Activated CD4-positive, alpha-beta T cell treated with anti-CD3 and anti-CD28 coated beads, Interleukin-10, Interleukin-2, amounts not matched to agents 100 ng/mL and 50 ng/mL, durations not matched to agents 16 hours and 8 hours (primary cell): Measurements from ENCODE around the gene MSANTD1.

ENCODE experiments used
- DNase-seq: peaks from one replicate; pipeline ENCODE4 v3.0.0-alpha.2; 2020

Gene MSANTD1

DNA sequence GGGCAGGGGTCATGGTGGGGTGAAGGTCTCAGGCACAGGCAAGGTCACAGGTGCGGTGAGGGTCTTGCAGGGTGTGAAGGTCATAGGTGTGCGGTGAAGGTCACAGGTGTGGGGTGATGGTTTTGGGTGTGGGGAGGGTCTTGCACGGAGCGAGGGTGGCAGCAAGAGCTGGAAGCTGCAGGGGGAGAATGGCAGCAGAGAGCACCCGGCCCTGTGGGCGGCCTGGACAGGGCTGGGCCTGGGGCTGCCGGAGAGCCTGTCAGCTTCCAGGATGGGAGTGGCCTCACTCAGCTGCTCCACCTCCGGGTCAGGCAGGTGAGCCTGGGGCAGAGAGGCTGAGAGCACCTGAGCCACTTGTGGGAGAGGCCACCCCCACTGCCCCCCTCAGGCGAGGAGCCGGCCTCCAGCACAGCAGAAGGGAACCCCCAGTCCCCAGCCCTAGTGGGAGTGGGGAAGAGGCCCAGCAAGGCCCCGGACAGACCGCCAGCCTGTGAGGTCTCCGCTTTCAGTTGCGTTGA lies 1.5 kb downstream of the MSANTD1 start:
- DNase-seq: no peak

DNA sequence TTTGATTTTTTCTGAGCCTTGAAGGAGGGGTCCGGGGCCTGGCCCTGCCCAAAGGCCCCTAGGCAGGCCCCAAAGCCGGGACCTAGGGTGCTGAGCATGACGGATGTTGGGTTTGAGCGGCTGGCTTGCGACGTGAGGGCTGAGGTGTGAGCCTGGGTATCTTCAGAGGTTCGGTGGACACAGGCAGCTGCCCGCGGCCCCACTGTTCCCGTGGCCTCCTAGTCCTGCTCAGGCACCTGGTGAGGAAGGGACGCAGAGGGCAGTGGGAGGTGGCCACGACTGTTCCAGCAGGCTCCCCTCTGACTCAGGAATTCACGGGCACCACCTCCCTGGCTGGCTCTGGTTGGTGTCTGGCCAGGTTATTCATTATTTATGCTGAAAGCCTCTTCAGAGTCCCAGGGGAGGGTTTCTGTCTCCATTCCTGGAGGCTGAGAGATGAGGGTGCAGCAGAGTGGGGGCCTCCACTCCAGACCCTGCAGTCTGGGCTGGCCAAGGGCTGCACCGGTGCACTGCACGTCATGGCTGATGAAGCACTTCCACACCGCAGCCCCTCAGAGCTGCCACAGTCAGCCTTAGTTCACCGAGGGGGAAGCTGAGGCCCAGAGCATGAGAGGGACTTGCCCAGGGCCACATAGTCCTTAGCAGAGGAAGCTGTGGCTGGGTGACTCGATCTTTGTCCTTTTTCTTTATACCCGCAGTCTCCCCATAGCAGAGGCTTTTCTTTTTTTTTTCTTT lies 2.2 kb downstream of the MSANTD1 start:
- no peak for DNase-seq

GRCh38 chr4:3251691-3252479 lies 2.9 kb downstream of the MSANTD1 start:
- DNase-seq: no peak

DNA sequence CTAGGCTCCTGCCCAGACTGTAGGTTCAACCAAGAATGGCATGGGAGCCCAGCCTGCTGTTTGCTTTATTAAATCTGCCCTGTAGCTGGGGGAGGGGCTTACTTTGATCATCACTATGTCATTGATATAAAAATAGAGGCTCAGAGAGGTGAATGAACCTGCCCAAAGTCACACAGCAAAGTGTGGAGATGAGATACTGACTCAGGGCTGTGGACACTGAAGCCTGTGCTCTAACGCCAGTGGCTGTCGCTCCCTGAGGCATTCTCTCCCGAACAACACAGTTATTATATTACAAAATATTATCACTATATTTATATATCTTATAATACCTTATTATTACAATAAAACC lies 3.5 kb downstream of the MSANTD1 start:
- no peak for DNase-seq

- no peak for DNase-seq
These were observed 4.1 kb downstream of the MSANTD1 start for GRCh38 chr4:3252831-3253641.

DNA sequence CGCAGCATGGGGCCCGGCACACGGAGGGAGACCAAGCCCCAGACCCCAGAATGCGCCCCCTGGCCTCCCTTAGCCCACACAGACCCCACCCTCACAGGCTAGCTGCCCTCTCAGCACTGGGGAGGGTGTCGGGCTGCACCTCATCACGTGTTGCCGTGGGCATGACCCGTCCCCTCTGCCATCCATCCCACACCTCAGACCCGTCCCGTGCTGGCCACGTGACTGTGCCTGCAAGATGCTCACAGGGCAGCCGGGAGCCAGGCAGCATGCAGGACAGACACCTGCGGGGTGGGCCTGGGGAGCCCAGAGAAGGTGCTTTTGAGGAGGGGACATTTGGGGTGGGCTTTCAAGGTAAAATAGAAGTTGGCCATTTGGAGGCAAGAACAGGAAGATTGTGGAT lies 4.8 kb downstream of the MSANTD1 start:
- no peak for DNase-seq

DNA sequence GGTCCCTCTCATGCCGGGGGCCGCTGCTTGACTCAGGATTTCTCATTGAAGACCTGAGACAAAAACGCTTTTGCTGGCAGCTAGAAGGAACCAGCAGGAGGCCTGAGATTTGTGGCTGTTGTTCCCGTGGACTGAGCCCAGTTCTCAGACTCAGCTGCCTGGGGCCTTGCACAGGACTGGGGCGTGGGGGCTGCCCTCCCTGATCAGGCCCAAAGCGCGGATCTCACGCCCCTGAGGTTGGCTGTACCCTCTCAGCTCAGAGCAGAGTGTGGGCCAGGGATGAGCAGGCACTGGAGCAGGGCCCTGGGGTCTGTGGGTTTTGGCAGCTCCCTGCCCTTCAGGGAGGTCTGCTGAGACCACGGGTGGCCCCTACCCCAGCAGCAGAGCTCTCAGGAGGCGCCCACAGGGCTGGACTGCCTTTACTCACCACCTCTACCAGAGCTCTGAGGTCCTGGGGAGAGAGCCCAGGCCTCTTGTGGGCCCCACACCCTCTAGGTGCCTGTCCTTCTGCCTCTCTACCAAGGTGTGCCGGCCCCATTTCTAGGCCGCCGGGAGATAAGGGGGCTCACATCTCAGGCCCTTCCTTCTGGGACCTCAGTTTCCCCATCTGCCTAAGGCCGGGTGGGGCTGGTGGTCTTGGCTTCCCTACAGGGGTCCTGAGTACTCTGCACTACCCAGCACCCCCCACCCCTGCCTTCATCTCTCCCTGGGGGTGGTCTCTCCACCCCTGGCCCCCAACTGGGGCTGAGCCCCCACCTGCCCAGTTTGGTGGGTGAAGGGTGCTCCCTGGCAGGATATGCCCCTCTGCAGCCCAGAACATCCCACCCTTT lies 5.6 kb downstream of the MSANTD1 start:
- no peak for DNase-seq

- no peak for DNase-seq
These were observed 6.7 kb downstream of the MSANTD1 start for GRCh38 chr4:3255611-3256186.

DNA sequence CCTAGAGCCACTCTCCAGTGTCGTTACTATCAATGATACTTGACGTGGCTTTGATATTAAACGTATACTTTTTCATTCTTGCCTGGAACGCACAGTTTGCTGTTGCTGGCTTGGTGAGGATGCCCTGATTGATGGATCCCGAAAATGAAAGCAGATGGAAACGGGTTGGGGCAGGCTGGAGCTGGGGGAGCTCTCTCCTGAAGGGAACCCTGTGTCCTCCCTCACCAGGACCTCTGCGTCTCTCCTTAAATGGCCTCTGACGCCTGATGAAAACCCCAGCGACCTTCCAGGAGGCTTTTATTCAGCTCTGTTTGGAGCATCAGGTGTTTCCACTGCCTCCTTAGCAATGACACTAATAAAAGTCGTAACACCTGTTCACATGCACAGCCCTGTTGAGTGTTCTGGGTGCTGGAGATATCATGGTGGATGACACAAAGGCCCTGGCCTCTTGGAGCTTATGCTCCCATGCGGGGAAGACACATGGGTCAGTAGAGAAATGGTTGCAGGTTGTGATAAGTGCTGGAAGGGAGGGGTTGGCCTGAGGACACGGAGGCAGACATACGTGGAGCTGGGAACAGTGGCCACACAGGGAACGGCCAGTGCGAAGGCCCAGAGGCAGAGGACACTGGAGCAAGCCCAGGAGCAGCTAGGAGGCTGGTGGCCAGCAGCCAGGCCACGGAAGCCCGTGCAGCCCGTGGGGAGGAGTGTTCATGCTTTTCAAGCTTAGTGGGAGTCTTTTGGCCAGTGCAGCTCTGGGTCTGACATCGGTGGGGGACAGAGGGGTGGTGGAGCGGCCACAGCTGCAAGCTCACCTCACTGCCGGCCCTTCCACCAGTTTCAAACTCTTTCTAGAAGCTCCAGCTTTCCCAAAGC lies 7.5 kb downstream of the MSANTD1 start:
- DNase-seq: no peak

DNA sequence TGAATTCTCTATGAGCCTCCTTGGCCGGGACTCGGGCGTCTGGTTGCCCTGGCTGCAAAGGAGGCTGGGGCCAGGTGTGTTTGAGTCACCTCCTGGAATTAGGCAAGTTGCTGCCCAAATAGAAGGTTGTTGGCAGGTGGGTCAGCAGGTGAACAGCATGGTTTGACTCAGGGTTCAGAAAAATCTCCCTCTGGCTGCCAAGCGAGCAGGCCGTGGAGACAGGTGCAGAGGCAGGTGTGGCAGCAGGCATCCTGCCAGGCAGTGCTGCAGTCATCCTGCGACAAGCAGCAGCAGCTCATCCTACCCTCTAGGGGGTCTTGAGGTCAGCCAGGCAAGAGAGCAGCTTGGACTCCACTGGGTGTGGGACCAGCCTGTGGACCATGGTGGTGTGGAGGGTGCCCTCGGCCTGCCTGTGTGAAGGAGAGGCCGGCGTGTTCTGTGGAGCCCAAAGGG lies 8.2 kb downstream of the MSANTD1 start:
- no peak for DNase-seq

DNA sequence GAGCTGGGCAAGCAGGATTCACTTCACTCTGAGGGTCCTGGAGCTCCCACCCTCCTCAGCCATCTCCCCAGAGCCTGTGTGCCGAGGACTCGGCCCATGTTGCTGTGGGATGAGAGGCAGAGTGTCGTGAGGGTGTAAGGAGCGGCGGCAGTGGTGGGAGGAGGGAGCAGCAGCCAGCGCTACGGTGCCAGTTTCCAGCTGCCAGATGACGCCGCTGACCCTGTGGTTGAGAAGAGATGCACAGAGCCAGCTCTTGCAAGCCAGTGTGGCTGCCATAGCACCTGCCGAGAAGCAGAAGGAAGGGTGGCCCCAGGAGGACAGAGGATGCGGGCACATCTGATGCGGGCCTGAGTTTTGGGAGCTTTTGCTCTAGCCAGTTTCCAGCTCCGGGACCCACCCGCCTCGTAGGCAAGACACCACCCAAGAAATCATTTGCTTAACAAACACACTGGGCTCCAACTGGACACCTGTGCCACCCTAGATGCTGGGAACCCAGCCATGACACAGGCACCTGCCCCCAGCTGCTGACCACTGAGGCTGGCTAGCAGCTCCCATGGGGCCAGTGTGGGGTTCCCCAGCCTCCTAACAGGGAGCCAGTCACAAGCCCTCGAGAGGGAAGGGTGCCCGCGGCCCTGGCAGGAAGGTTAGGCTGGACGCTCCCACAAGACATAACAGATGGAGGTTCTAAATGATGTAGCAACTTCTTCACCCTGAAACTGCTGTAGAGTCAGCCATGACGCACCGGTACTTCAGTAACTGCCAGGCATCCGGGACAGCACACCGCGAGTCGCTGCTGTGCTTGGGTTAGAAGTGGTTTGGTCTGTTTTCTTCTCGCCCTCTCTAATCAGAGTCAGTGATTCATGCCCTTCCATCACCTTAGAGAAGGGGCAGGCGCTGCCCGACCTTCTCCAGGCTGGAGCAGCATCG lies 8.9 kb downstream of the MSANTD1 start:
- no peak for DNase-seq

- DNase-seq: no peak
These were observed 12.7 kb downstream of the MSANTD1 start for GRCh38 chr4:3261411-3262207.

- DNase-seq: no peak
These were observed 13.5 kb downstream of the MSANTD1 start for GRCh38 chr4:3262208-3263052.

DNA sequence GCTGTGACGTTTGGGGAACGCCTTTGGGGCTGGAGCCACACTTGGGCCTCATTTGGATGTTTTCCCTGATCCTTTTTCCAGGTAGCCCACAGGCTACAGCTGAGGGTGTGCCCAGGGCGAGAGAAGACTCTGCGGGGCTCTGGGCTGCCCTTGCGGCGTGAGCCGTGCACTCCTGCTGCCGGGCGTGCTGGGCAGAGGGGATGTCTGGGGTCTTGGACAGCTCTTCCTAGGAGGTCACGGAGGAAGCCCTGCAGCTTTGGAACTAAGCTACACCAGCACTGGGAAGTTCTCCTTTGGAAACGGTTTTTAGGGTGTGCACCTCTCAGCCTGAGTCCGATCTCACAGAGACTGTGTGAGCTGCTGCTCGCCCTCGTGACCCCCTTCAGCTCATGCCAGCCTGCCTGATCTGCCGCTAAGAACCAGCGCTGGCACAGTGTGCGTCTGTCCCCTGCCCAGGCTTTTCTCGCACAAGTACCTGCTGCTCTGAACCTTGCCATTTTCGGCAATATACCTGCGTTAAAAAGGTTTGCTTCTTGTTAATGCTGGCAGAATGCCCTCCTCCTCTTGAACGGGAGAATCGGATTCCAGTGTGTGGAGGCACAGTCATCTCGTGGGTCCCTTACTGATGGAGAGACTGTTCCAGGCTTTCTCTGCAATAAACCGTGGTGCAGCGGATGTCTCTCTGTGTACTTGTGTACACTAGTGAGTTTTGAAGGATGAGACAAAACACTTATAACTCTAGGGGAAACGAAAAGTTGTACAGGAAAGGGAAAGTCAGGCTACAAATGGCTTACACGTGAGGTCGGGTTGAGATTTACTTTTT lies 14.3 kb downstream of the MSANTD1 start:
- no peak for DNase-seq

- no peak for DNase-seq
These were observed 14.9 kb downstream of the MSANTD1 start for GRCh38 chr4:3263876-3264193.

- no peak for DNase-seq
These were observed 17.1 kb downstream of the MSANTD1 start for GRCh38 chr4:3266076-3266475.
